WI38 (cell line): ENCODE measurements around the gene MBP.

ENCODE experiments used
- H3K4me3 ChIP-seq: 2 replicates; pipeline ENCODE4 v1.5.1; 2011; ENCODE audit warnings: low read depth, mild to moderate bottlenecking, control low read depth, low read length
- CTCF ChIP-seq: IDR thresholded peaks from 2 replicates; pipeline ENCODE4 v1.5.1; 2012; ENCODE audit warnings: low read depth, mild to moderate bottlenecking, control low read depth, low read length

The MBP gene

GRCh38 chr18:77161961-77162360, 29.4 kb upstream of the MBP start:
- TF ChIP-seq CTCF = no peak
- H3K4me3 ChIP-seq = no peak overlapping the region

DNA sequence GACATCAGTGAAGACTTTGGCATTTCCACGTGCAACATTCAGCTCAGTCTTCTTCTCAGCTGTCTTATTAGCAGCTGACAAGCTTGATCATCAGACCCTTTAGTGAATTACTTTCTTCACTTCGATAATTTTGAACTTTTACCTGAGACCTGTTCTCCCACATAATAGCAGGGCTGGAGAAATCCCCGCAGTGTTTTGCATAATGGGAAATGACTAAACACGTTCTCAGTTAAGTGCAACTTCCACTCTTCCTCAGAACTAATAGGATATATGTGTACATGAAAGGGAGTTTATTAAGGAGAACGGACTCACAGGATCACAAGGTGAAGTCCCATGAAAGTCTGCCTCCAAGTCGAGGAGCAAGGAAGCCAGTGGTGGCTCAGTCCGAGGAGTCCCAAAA, 28.8 kb upstream of the MBP start:
- no peak for TF ChIP-seq CTCF
- no peak overlapping the region for H3K4me3 ChIP-seq

DNA sequence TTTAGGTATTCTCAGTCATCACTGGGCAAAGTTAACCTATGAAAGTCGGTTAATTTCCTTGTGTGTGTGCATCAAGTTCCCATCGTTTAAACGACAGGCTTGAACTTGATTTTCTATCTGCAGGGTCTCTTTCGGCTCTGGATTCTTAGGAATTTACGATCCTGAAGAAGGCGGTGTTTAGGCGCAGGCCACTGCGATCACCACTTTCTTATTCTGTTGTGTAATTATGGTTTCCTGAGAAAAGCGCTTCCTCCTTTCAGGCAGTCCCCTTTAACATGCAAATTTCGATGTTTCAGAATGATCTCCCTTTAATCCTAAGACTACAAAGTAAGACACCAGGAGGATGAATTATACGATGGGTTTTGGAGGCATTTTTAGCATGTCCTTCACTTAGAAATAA, 27.9 kb upstream of the MBP start:
- TF ChIP-seq CTCF = no peak
- no peak overlapping the region for H3K4me3 ChIP-seq

DNA sequence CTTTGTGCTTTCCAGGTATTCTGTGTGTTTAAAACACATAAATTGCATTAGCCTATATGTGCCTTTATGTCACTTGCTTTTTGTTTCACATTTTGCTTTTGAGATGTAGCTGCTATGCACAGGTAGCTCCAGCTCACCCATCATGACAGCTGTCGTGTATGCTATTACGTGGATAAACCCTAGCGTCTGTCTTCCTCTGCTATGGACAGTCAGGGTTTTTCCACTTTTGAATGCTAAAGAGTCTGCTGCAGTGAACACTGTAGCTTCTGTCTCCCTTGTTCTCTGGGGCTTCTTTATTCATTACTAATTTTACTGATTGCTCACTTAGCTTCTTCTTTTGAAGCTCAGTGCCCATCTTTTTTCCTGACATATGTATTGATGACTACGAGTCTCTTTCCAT, 24.7 kb upstream of the MBP start:
- no peak overlapping the region for H3K4me3 ChIP-seq
- no peak for TF ChIP-seq CTCF

DNA sequence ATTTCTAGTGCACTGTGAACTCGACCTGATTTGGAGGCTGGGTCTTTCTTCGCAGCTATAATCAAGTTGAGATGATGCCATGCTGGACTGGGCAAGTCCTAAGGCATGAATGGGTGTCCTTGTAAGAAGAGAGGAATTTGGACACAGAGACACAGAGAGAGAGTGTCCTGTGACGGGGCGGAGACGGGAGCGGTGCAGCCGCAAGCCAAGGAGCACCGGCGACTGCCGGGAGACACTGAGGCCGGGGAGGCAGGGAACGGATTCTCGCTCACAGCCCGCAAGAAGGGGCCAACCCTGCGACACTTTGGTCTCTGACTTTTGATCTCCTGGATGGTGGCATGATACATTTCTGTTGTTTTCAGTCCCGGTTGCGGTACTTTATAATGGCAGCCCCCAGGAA, 22.4 kb upstream of the MBP start:
- no peak overlapping the region for H3K4me3 ChIP-seq
- no peak for TF ChIP-seq CTCF

- H3K4me3 ChIP-seq = no peak overlapping the region
- no peak for TF ChIP-seq CTCF
Observed at GRCh38 chr18:77153404-77153803, 20.8 kb upstream of the MBP start.

DNA sequence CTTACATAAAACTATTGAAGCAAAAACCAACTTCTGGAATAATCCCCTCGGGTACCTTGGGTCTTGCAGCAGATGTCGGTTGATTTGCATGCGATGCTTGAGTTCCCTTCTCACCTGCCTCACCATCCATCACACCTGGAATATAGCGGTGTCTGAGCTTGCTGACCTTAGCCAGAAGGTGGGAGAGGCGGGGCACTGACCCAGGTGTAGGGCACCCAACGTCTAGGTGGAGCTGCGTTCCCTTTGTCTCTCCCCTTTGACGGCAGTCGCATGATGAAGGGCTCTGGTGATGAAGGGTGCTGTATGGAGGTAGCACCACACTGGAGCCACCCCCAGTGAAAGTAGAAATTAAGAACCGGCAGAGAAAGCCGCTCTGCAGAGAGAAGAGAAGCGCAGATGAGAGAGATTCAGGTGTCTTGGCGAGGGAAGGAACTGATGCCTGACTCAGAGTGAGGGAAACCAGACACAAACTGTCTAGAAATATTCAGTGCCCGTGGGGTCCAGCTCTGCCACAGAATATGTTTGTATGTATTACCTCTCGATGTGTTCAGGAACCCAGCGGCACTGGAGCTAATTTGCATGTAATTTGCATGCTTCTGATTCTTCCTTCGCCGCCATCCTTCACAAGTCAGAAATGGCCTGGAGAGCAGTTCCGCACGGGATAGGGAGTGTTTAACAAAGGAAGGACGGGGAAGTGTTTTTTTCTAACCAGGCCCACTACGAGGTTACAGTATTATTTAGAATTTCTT, 19.4 kb upstream of the MBP start:
- no peak for TF ChIP-seq CTCF
- no peak overlapping the region for H3K4me3 ChIP-seq
